CD4-positive, alpha-beta T cell treated with Interleukin-1 beta for 1 hour (primary cell): ENCODE results near the gene MAPK8.

Experiments used
- DNase-seq, 2 donors: peaks; one replicate each; pipeline ENCODE4 v3.0.0-alpha.2; 2020 to 2022

Gene MAPK8

DNA sequence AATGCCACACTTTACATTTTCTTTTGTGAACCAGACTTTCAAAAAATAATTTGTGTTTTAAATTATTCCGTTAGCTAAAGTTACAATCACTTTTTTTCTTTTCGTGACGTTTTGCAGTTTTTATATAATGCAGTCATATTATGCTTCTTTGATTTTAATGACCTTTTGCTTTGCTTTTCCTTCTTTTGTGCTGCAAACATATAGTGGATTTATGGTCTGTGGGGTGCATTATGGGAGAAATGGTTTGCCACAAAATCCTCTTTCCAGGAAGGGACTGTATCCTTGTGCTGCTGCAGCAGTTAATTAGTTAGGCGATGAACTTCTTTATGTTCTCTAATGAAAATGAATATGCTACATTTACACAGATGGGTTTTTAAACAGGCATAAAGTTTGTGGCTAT lies 117.4 kb downstream of the MAPK8 start:
- no peak for DNase-seq

DNA sequence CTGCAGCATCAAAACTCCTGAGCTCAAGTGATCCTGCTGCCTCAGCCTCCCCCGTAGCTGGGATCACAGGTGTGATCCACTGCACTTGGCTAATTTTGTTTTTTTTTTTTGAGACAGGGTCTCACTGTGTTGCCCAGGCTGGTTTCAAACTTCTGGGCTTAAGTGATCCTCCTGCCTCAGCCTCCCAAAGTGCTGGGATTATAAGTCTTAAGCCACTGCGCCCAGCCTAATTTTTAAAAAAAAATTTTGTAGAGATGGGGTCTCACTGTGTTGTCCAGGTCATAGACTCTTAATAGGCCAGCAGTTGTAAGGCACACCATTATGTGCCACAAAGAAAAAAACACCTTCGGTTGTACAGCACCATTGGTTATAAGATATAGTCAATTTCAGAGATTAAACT lies 122.4 kb downstream of the MAPK8 start:
- no peak for DNase-seq

GRCh38 chr10:48429309-48429708 lies 122.8 kb downstream of the MAPK8 start:
- no peak for DNase-seq

DNA sequence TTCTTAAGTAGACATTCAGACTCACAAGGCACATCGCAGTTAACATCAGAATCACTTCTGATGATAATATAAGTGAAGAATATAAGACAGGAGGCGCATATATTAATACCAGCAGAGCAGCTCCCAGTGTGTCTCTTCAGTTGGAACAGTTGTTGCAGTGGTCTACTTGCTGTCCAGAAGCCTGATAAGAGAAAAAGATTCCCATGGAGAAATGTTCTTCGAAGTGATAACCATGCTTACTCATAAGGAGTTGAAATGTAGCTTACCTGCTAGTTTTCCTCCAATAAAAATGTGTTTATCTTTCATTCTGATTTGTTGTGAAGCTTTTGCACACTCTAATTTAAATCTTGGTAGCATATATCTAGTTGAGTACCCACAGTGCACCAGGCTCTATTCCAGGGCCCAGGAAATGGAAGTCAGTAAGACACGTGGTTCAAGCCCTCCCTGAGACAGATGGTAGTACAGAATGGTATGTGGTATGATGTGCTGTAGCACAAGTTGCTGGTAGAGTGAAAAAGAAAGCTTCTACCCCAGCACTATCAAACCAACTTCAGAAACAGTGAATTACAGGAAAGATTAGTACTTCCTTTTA lies 124.0 kb downstream of the MAPK8 start:
- no peak for DNase-seq

- DNase-seq: no peak
Observed at GRCh38 chr10:48431871-48432270, 125.4 kb downstream of the MAPK8 start.

DNA sequence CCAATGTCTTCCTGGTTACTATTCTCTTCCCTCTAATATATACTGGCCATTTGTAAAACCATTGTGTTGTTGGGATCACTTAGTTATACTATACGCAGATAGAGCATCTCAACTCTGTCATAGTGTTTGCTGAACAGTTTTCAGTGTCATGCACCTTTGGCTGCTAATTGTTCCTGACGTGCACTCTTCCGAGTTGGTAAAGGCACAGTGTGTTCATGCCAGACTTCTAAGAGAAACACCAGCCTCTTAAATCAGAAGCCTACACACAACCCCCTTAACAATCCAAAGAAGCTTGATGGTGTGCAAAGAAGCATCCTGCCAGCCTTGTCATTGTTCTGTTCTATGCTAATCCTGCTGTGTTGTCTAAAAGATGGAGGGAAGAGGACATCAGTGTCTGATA lies 131.1 kb downstream of the MAPK8 start:
- no peak for DNase-seq

- no peak for DNase-seq
Observed at GRCh38 chr10:48439031-48439430, 132.6 kb downstream of the MAPK8 start.

DNA sequence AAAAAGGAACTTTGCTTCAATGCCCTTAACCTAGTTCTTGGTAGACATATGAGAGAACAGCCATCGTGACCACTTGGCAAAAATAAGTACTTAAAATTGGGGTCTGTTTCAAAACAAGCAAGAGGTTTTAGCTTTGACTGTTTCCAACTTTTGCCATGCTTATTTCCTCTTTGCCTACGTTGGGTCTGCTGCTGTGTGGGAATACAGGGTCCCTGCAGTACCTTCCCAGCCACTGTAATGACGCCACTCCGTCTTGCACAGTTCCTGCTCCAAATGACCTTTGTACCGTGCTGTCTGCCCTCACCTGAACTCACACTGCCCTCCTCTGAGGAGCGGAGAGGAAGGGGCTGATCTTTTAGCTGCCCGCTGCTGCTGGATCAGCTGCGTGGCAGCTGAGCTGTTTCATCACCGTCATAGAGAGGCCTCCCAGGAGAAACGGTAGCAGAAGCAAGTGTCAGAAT lies 133.1 kb downstream of the MAPK8 start:
- no peak for DNase-seq

GRCh38 chr10:48440771-48441170 lies 134.3 kb downstream of the MAPK8 start:
- DNase-seq: no peak

DNA sequence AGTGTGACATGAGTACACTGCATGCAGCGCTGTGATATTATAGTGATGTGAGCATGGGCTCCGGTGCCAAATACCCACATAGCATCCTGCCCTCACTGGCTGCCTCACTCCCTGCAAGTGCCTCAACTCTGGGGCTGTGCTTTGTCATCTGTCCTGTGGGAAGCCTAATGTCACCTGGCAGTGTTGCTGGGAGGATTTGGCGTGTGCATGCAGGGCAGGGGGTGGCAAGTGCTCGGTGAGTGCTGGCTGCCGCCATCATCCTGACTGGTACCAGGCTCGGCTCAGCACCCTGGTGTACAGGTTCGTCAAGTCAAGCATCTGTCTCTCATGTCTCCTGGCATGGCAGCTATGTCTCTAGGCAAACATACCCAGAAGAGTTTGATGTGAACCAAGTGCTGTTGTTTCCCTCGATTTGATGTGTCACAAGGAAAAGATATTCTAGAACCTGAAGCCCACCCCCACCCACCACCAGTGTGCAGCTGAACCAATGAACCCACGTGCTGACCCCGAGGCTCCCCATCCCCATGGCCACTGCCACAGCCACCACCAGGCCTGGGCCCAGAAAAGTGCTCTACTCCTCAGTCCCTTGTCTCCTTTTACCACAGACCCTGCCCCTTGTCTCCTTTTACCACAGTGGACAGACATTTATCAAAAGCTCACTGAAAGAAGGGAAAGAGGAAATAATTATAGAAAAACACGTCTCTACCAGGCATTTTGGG lies 135.8 kb downstream of the MAPK8 start:
- no peak for DNase-seq

DNA sequence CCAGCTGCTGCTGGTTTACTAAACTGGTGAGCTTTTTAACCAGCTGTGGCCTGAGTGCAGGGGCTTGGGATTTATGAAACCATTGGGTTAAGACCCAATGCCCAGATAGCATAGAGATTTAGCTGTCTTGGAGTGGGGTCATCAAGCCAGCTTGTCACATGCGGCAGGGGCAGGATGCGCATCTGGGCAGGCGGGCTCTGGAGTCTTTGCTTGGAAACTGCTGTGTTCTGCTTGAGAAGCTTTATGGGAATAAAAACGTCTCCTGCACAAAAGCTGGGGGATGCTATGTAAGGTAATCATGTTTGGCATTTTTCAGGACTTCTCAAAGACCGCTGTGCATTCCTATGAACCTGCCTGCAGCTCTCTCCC lies 136.3 kb downstream of the MAPK8 start:
- DNase-seq: no peak

DNA sequence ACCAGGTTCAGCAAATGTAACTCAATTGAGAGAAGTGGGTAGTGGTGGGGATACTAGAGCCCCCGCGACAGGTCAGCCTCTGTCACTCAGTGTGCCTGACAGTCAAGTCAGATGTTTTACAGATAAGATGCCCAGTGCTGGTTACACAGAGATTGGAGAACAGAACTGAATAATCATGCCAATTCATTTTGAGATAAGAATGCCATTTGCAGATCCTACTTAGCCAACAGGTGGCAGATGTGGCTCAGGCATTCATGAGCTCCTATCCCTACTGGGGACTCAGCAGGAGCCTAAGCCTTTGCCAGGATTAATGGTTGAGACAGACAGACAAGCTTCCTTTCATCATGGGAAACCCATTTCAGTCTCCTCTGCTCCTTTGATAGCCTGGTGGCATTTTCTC lies 137.8 kb downstream of the MAPK8 start:
- DNase-seq: no peak

- no peak for DNase-seq
Observed at GRCh38 chr10:48444861-48445841, 138.7 kb downstream of the MAPK8 start.

DNA sequence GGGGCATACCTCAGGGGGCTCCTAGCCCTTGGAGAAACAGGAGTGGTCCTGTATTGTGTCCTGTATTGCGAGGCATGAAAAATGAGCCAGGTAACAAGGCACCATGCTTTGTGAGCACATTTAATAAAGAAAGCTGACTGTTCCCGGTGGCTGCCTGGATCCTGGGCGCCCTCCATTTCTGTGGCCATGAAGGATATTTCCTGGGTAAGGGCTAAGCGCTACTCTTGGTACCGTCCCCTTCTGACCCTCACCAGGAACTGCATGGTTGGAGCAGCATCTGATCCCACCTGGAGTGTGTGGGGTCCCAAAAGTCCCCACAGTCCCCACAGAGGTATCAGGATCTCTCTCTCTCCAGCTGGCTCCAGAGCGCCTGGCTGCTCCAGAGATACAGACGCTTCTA lies 139.5 kb downstream of the MAPK8 start:
- no peak for DNase-seq

- DNase-seq: no peak
Observed at GRCh38 chr10:48446785-48447184, 140.3 kb downstream of the MAPK8 start.

- DNase-seq: no peak
Observed at GRCh38 chr10:48447356-48448215, 141.1 kb downstream of the MAPK8 start.

DNA sequence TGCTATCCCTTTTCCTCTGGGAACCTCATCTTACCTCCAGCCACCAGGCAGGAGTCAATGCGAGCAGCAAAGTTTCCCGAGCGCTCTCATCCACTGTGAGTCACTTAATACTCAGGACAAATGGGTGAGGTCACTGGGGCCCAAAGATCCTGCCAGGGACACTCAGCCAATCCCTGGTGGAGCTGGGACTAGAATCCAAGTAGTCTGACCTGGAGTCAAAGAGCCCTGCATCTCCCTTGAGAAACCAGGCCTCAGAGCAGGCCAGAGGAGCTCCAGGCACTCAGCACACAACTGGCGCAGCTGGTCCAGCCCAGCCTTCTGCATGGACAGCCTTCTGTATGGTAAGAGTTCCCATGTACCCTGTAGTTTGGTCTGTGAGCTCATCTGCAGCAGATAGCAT lies 142.3 kb downstream of the MAPK8 start:
- no peak for DNase-seq

GRCh38 chr10:48449501-48450232 lies 143.2 kb downstream of the MAPK8 start:
- DNase-seq: no peak

- no peak for DNase-seq
Observed at GRCh38 chr10:48450233-48450740, 143.8 kb downstream of the MAPK8 start.

DNA sequence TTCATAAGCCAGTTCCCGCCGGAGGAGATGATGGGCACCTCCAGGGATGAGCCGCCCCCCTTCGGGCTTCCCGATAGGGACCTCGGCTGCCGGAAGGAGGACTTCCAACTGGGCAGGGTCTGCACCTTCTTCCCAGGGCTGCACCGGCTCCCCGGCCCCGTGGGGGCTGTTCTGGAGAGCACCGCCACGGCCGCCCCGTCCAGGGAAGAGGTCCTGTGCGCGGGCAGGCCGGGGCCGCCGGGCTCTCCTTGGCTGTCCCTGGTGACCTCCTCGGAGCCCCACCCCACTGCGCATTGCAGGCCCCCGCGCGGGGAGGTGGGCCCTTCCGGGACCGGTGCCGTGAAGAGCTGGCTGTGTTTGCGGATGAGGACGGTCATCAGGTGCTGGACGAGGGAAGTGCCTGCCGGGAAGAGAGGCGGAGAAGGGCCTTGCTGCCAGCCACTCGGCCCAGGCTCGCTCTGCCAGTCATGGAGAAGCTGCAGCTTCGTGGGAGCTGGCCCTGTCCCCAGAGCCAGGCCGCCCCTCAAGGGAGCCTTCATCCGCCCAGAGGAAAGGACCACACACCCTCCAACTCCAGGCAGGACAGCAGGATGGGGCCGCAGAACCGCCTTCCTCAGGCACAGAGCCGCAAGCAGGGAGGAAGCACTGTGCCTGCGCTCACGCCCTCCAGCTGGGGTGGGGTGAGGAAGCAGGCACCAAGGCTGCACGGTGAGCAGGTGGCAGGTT lies 144.4 kb downstream of the MAPK8 start:
- no peak for DNase-seq
